HepG2 (cell line): ENCODE results near the gene ABHD3. TPM values are rescaled to one million over a fixed set of nuclear protein-coding genes. Genes with fewer than 3 reads are reported as not detected.

Experiments used
- MAFG ChIP-seq: sonication (generic); formaldehyde crosslinking; IDR thresholded peaks from 2 replicates; pipeline ENCODE4 v1.5.1; 2020; ENCODE audit warnings: mild to moderate bottlenecking, missing genetic modification reagents
- MBNL3 ChIP-seq: fragments of 250-450 bp; sonication (Bioruptor Pico); conservative IDR thresholded peaks from 2 replicates; pipeline ENCODE4 v1.8.0; 2022; ENCODE audit warnings: mild to moderate bottlenecking, inconsistent platforms
- MTF1 ChIP-seq: sonication (generic); formaldehyde crosslinking; IDR thresholded peaks from 2 replicates; pipeline ENCODE4 v1.5.0; 2020; ENCODE audit warnings: missing genetic modification reagents
- MZF1 ChIP-seq: sonication (generic); formaldehyde crosslinking; IDR thresholded peaks from 2 replicates; pipeline ENCODE4 v1.8.1; 2023; ENCODE audit warnings: mild to moderate bottlenecking, missing genetic modification reagents, borderline replicate concordance
- NFE2L1 ChIP-seq: sonication (generic); formaldehyde crosslinking; IDR thresholded peaks from 2 replicates; pipeline ENCODE4 v1.4.0; 2020; ENCODE audit warnings: missing genetic modification reagents, mild to moderate bottlenecking, borderline replicate concordance
- NFIB ChIP-seq: sonication (generic); formaldehyde crosslinking; IDR thresholded peaks from 2 replicates; pipeline ENCODE4 v1.9.0; 2021; ENCODE audit warnings: missing genetic modification reagents, mild to moderate bottlenecking, borderline replicate concordance
- PHF8 ChIP-seq: sonication (generic); formaldehyde crosslinking; IDR thresholded peaks from 2 replicates; pipeline ENCODE4 v1.5.0; 2020; ENCODE audit warnings: missing genetic modification reagents
- POLR2A ChIP-seq, 2 experiments: IDR thresholded peaks; 2 replicates each; pipeline ENCODE4 v1.6.1; 2011; ENCODE audit warnings: low read depth in 2 of 2, low read length in 2 of 2, mild to moderate bottlenecking in 1 of 2, moderate library complexity in 1 of 2; ENCODE audit not compliant: insufficient read depth in 1 of 2
- PRPF4 ChIP-seq: fragments of 200-400 bp; formaldehyde crosslinking; IDR thresholded peaks from 2 replicates; pipeline ENCODE4 v1.6.1; 2016; ENCODE audit warnings: low read length, low read depth; ENCODE audit not compliant: poor library complexity, severe bottlenecking
- REXO4 ChIP-seq: sonication (generic); formaldehyde crosslinking; IDR thresholded peaks from 2 replicates; pipeline ENCODE4 v1.8.0; 2022; ENCODE audit warnings: missing genetic modification reagents, mild to moderate bottlenecking, borderline replicate concordance
- SAFB2 ChIP-seq: sonication (generic); formaldehyde crosslinking; IDR thresholded peaks from 2 replicates; pipeline ENCODE4 v1.5.1; 2020; ENCODE audit warnings: missing genetic modification reagents, low read depth, mild to moderate bottlenecking, borderline replicate concordance
- SNRNP70 ChIP-seq: fragments of 200-400 bp; formaldehyde crosslinking; IDR thresholded peaks from 2 replicates; pipeline ENCODE4 v1.6.1; 2017; ENCODE audit warnings: mild to moderate bottlenecking, low read depth, low read length, moderate library complexity
- SP140L ChIP-seq: sonication (generic); formaldehyde crosslinking; IDR thresholded peaks from 2 replicates; pipeline ENCODE4 v1.4.0; 2020; ENCODE audit warnings: missing genetic modification reagents, borderline replicate concordance
- TOE1 ChIP-seq: sonication (generic); formaldehyde crosslinking; IDR thresholded peaks from 2 replicates; pipeline ENCODE4 v1.4.0; 2020; ENCODE audit warnings: mild to moderate bottlenecking, missing genetic modification reagents
- ZC3H4 ChIP-seq: sonication (generic); formaldehyde crosslinking; IDR thresholded peaks from 2 replicates; pipeline ENCODE4 v1.4.0; 2020; ENCODE audit warnings: missing genetic modification reagents, borderline replicate concordance
- ZFP36L1 ChIP-seq: sonication (generic); formaldehyde crosslinking; IDR thresholded peaks from 2 replicates; pipeline ENCODE4 v1.8.0; 2022; ENCODE audit warnings: mild to moderate bottlenecking, missing genetic modification reagents, moderate library complexity
- ZFP37 ChIP-seq: sonication (generic); formaldehyde crosslinking; IDR thresholded peaks from 2 replicates; pipeline ENCODE4 v1.4.0; 2020; ENCODE audit warnings: missing genetic modification reagents, borderline replicate concordance
- ZFX ChIP-seq: sonication (generic); formaldehyde crosslinking; IDR thresholded peaks from 2 replicates; pipeline ENCODE4 v1.4.0; 2020; ENCODE audit warnings: mild to moderate bottlenecking, low read depth, missing genetic modification reagents, moderate library complexity
- ZNF17 ChIP-seq: sonication (generic); formaldehyde crosslinking; IDR thresholded peaks from 2 replicates; pipeline ENCODE4 v1.5.0; 2020; ENCODE audit warnings: mild to moderate bottlenecking, missing genetic modification reagents
- ZNF317 ChIP-seq: sonication (generic); formaldehyde crosslinking; IDR thresholded peaks from 2 replicates; pipeline ENCODE4 v1.5.0; 2020; ENCODE audit warnings: mild to moderate bottlenecking, missing genetic modification reagents
- ZNF33B ChIP-seq: sonication (generic); formaldehyde crosslinking; IDR thresholded peaks from 2 replicates; pipeline ENCODE4 v1.5.1; 2020; ENCODE audit warnings: mild to moderate bottlenecking, missing genetic modification reagents
- ZNF709 ChIP-seq: sonication (generic); formaldehyde crosslinking; IDR thresholded peaks from 2 replicates; pipeline ENCODE4 v1.5.0; 2020; ENCODE audit warnings: mild to moderate bottlenecking, missing genetic modification reagents
- ZNF747 ChIP-seq: sonication (generic); formaldehyde crosslinking; IDR thresholded peaks from 2 replicates; pipeline ENCODE4 v1.8.1; 2023; ENCODE audit warnings: missing genetic modification reagents, mild to moderate bottlenecking, borderline replicate concordance
- polyA plus RNA-seq, 8 experiments: library from polyadenylated mRNA; depleted of rRNA in 3 of 8; stranded (reverse) in 7 of 8; unstranded in 1 of 8; fragments of >200 nt; fragmentation: Illumina TruSeq in 4 of 8; extraction: Trizol in 4 of 8; gene quantifications; 2 replicates each; pipeline versions ENCODE4 v1.2.1 to v1.2.3, GENCODE V29; 2011 to 2016; ENCODE audit warnings: low read depth in 4 of 8, missing spikeins in 1 of 8, mixed read lengths in 1 of 8; ENCODE audit not compliant: insufficient read depth in 1 of 8
- total RNA-seq, 5 experiments: library from RNA; depleted of rRNA; stranded (reverse); fragments of >200 nt; fragmentation: Illumina TruSeq; extraction: Trizol; gene quantifications; 2 replicates each; pipeline ENCODE4 v1.2.3, GENCODE V29; 2016; ENCODE audit warnings: low read depth in 1 of 5
- TF ChIP-seq, protein P1 (sequence below): sonication (generic); formaldehyde crosslinking; IDR thresholded peaks from 2 replicates; pipeline ENCODE4 v1.5.0; 2020; ENCODE audit warnings: mild to moderate bottlenecking, missing genetic modification reagents
- TF ChIP-seq, protein P2 (sequence below): IDR thresholded peaks from 2 replicates; pipeline ENCODE4 v1.6.1; 2016
- TF ChIP-seq, protein P3 (sequence below): sonication (generic); formaldehyde crosslinking; IDR thresholded peaks from 2 replicates; pipeline ENCODE4 v1.4.0; 2020; ENCODE audit warnings: missing genetic modification reagents, mild to moderate bottlenecking, borderline replicate concordance

ABHD3 gene
- total and polyA plus RNA-seq, 2 of the 13 experiments (the other 11 are each of a cell fraction or from before 2014, with no cell fraction given), result 32.1 to 40.2 TPM

DNA sequence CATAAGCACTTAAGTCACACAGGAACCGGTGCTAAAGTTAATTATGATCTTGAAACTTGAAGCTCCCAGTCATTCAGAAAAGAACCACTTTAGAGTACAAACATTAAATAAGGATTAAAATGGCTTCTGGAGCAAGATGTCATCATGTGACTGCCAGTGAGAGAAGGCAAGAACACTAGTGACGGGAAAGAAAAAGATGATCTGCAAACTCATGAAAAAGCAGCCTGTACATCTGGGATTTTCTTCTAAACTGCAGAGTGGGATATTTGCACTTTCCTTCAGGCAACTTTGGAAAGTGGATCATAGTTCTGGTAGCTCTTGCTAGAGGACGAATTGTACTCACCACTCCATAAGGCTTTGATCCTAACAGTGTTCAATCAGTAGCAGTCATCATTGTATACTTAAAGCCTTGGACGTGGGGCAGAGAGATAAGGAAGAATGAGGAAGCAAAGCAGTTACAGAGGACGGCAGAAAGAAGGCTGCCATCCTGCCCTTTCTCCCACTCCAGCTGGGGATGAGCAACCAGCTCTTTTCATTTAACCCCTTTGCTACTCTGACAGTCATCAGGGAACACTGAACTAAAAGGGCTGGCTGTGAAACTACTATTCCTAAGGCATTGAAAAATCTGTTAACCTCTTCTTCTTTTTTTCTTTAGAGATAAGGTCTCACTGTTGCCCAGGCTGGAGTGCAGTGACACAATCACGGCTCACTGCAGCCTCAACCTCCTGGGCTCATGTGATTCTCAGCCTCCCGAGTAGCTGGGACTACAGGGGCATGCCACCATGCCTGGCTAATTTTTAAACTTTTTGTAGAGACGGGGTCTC lies 18.1 kb downstream of the ABHD3 start (continued):
- TF ChIP-seq, protein P1, sequence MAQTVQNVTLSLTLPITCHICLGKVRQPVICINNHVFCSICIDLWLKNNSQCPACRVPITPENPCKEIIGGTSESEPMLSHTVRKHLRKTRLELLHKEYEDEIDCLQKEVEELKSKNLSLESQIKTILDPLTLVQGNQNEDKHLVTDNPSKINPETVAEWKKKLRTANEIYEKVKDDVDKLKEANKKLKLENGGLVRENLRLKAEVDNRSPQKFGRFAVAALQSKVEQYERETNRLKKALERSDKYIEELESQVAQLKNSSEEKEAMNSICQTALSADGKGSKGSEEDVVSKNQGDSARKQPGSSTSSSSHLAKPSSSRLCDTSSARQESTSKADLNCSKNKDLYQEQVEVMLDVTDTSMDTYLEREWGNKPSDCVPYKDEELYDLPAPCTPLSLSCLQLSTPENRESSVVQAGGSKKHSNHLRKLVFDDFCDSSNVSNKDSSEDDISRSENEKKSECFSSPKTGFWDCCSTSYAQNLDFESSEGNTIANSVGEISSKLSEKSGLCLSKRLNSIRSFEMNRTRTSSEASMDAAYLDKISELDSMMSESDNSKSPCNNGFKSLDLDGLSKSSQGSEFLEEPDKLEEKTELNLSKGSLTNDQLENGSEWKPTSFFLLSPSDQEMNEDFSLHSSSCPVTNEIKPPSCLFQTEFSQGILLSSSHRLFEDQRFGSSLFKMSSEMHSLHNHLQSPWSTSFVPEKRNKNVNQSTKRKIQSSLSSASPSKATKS, result no peak
- TF ChIP-seq PRPF4, result no peak
- no peak for TF ChIP-seq SNRNP70
- no peak for TF ChIP-seq SAFB2
- no peak for TF ChIP-seq ZNF33B (CRISPR knock-in tag)
- TF ChIP-seq POLR2A (IDR thresholded peaks at IDR 0.05; ENCODE audit: insufficient read depth in 1 of 2, low read depth in 2 of 2, low read length in 2 of 2), result no peak
- no peak for TF ChIP-seq ZNF317 (CRISPR knock-in tag)
- no peak for TF ChIP-seq NFE2L1 (CRISPR knock-in tag)
- peak; percentile 74 for TF ChIP-seq ZNF747 (CRISPR knock-in tag)
- TF ChIP-seq MBNL3, result no peak
- no peak for TF ChIP-seq MTF1
- TF ChIP-seq, protein P2, sequence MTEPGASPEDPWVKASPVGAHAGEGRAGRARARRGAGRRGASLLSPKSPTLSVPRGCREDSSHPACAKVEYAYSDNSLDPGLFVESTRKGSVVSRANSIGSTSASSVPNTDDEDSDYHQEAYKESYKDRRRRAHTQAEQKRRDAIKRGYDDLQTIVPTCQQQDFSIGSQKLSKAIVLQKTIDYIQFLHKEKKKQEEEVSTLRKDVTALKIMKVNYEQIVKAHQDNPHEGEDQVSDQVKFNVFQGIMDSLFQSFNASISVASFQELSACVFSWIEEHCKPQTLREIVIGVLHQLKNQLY, result peak; percentile 33; the same call in 1 of the 2 replicates
- no peak for TF ChIP-seq ZFX (CRISPR knock-in tag)
- no peak for TF ChIP-seq ZC3H4 (CRISPR knock-in tag)
- no peak for TF ChIP-seq MAFG
- TF ChIP-seq TOE1 (CRISPR knock-in tag), result no peak
- TF ChIP-seq SP140L (CRISPR knock-in tag), result no peak
- no peak for TF ChIP-seq REXO4 (CRISPR knock-in tag)
- TF ChIP-seq ZFP36L1 (CRISPR knock-in tag), result peak; percentile 47; the same call in 1 of the 2 replicates
- 0 out of 2 replicates have a peak, but pooled peaks have one; percentile 47 for TF ChIP-seq ZFP37
- TF ChIP-seq NFIB, result no peak
- no peak for TF ChIP-seq PHF8
- no peak for TF ChIP-seq ZNF709 (CRISPR knock-in tag)
- no peak for TF ChIP-seq MZF1 (CRISPR knock-in tag)
- no peak for TF ChIP-seq ZNF17 (CRISPR knock-in tag)
- TF ChIP-seq, protein P3, sequence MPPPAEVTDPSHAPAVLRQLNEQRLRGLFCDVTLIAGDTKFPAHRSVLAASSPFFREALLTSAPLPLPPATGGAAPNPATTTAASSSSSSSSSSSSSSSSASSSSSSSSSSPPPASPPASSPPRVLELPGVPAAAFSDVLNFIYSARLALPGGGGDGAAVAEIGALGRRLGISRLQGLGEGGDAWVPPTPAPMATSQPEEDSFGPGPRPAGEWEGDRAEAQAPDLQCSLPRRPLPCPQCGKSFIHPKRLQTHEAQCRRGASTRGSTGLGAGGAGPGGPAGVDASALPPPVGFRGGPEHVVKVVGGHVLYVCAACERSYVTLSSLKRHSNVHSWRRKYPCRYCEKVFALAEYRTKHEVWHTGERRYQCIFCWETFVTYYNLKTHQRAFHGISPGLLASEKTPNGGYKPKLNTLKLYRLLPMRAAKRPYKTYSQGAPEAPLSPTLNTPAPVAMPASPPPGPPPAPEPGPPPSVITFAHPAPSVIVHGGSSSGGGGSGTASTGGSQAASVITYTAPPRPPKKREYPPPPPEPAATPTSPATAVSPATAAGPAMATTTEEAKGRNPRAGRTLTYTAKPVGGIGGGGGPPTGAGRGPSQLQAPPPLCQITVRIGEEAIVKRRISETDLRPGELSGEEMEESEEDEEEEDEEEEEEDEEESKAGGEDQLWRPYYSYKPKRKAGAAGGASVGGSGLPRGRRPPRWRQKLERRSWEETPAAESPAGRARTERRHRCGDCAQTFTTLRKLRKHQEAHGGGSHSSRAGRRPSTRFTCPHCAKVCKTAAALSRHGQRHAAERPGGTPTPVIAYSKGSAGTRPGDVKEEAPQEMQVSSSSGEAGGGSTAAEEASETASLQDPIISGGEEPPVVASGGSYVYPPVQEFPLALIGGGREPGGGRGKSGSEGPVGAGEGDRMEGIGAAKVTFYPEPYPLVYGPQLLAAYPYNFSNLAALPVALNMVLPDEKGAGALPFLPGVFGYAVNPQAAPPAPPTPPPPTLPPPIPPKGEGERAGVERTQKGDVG (CRISPR knock-in tag), result no peak
